GM18499 (cell line): ENCODE results near the gene PPARG.
"Not testable (repeated sequence)": the region's sequence is repeated elsewhere in the genome, so short reads cannot be mapped to it uniquely, and the experiment has no call there.

ENCODE experiments used
- ATAC-seq: cut with Tn5 transposase; IDR thresholded peaks from one replicate; pipeline ENCODE4 v1.9.1; 2021; ENCODE audit warnings: moderate number of reproducible peaks; ENCODE audit not compliant: insufficient read depth, unreplicated experiment

The PPARG gene

GRCh38 chr3:12288182-12289129, at the start of gene PPARG:
Gene PPARG, plus strand, starts transcription at chr3:12289070. Its CDS starts 90,642 bp downstream, at chr3:12379712.
- no peak for ATAC-seq

GRCh38 chr3:12239301-12239700, 49.6 kb upstream of the PPARG start:
- ATAC-seq: no peak

GRCh38 chr3:12242772-12243171, 46.1 kb upstream of the PPARG start:
- no peak for ATAC-seq

- no peak for ATAC-seq
Observed at GRCh38 chr3:12246497-12247163, 42.2 kb upstream of the PPARG start.

- no peak for ATAC-seq
Observed at GRCh38 chr3:12247411-12247810, 41.5 kb upstream of the PPARG start.

GRCh38 chr3:12249519-12249918, 39.4 kb upstream of the PPARG start:
- ATAC-seq: no peak

GRCh38 chr3:12252889-12253288, 36.0 kb upstream of the PPARG start:
- ATAC-seq: no peak

- no peak for ATAC-seq
Observed at GRCh38 chr3:12253516-12254343, 35.1 kb upstream of the PPARG start.

GRCh38 chr3:12255393-12255792, 33.5 kb upstream of the PPARG start:
- ATAC-seq: no peak

- ATAC-seq: no peak
Observed at GRCh38 chr3:12258911-12259310, 30.0 kb upstream of the PPARG start.

- ATAC-seq: not testable (repeated sequence)
Observed at GRCh38 chr3:12262173-12262572, 26.7 kb upstream of the PPARG start.

- ATAC-seq: no peak
Observed at GRCh38 chr3:12265508-12265907, 23.4 kb upstream of the PPARG start.

GRCh38 chr3:12266038-12266437, 22.8 kb upstream of the PPARG start:
- ATAC-seq: no peak

- ATAC-seq: no peak
Observed at GRCh38 chr3:12267376-12268030, 21.4 kb upstream of the PPARG start.

- no peak for ATAC-seq
Observed at GRCh38 chr3:12268049-12268735, 20.7 kb upstream of the PPARG start.

- no peak for ATAC-seq
Observed at GRCh38 chr3:12270976-12271375, 17.9 kb upstream of the PPARG start.

GRCh38 chr3:12273045-12273695, 15.7 kb upstream of the PPARG start:
- peak; percentile 93 for ATAC-seq

- no peak for ATAC-seq
Observed at GRCh38 chr3:12275974-12276650, 12.8 kb upstream of the PPARG start.
